Measurements from ENCODE around the gene CDKN2B-AS1.

GRCh38 chr9:22131817-22132216 lies 137.2 kb downstream of the CDKN2B-AS1 start:
- TF ChIP-seq CTCF (IDR thresholded peaks at IDR 0.05) (no peak), ZFX (IDR thresholded peaks at IDR 0.05; ENCODE audit: borderline replicate concordance) (no peak)
